Transverse colon (tissue), 3 donors: Measurements from ENCODE around the gene PRSS53.

Experiments
- POLR2A ChIP-seq: fragments of 450-650 bp; IDR thresholded peaks from one replicate; pipeline ENCODE4 v1.6.1; 2016; ENCODE audit warnings: antibody characterized with exemption, mild to moderate bottlenecking, moderate library complexity
- TF ChIP-seq, protein P1 (sequence below), 5 experiments: fragments of 200-600 bp in 3 of 5; fragments of 450-650 bp in 2 of 5; sonication (generic) in 3 of 5; IDR thresholded peaks; 1 replicate in 2 of 5; 2 replicates in 3 of 5; pipeline ENCODE4 v1.5.1; 2016 to 2017; ENCODE audit warnings: antibody characterized with exemption in 5 of 5, inconsistent platforms in 3 of 5, mild to moderate bottlenecking in 2 of 5, moderate library complexity in 1 of 5

DNA sequence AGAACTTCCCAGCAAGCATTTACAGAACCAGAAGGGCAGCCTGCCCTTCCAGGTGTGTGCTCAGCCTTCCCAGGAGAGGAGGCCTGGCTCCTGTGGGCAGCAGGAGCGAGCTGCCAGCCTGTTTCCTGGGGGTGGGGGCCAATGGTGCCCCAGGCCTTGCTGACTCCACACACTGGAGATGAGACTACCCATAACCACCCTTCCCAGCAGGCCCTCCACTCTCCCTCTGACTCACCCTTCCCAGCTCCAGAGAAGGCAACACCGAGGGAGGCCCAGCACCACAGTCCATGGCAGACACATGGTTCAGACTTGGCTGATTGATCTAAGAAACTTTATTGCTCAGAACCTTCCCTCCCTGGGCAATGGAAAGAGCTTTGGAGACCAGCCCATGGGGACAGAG is 1.8 kb upstream of the PRSS53 start:
- TF ChIP-seq, protein P1, sequence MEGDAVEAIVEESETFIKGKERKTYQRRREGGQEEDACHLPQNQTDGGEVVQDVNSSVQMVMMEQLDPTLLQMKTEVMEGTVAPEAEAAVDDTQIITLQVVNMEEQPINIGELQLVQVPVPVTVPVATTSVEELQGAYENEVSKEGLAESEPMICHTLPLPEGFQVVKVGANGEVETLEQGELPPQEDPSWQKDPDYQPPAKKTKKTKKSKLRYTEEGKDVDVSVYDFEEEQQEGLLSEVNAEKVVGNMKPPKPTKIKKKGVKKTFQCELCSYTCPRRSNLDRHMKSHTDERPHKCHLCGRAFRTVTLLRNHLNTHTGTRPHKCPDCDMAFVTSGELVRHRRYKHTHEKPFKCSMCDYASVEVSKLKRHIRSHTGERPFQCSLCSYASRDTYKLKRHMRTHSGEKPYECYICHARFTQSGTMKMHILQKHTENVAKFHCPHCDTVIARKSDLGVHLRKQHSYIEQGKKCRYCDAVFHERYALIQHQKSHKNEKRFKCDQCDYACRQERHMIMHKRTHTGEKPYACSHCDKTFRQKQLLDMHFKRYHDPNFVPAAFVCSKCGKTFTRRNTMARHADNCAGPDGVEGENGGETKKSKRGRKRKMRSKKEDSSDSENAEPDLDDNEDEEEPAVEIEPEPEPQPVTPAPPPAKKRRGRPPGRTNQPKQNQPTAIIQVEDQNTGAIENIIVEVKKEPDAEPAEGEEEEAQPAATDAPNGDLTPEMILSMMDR (IDR thresholded peaks at IDR 0.05): no peak
- TF ChIP-seq POLR2A: no peak
